Measurements from ENCODE around the gene RANBP1. TPM values are rescaled to one million over a fixed set of nuclear protein-coding genes. Genes with fewer than 3 reads are reported as not detected.

Gene RANBP1
- total and polyA plus RNA-seq, 9 of the 15 experiments (the other 6 are each of a cell fraction or from before 2014, with no cell fraction given): 162 to 2,891 (median 1,289) TPM

DNA sequence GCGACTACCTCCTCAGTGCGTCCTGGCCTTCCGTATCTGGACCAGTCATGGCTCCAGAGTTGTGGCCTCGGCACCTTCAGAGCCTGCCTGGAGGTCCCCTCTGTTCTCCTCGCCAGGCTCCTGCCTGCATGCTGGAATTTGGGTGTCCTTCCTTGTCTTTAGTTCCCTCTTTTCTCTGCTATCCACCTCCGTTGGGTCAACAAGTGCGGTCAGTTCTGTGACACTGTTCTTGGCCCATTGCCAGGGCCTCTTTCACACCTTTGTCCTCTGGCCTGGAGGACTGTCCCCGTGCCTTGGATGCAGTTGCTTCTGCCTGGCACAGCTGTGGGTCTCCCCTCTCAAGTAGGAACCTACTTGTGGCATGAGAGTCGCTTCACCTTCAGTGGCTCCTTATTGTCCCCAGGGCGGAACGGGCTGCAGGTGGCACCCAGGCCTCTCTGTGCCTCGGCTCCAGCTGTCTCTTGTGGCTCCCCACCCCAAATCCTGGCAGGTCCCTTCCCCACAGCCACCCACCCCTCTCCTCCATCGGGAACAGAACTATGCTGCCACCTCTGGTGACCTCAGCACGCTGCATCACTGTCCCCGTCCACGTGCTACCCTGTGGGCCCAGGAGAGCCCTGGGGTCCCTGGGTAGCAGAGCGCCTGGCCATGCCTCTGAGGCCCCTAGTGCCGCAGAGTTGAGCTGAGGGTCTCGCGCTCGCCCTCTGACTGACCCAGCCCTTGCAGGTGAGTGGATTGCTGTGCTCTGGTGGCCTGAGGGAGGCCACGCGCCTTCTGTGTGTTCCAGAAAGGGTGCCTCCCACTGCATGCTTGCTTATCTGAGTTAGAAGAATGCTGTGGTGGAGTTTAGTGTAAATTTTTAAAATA is 31.1 kb upstream of the RANBP1 start (continued):
- TF ChIP-seq, protein P1, sequence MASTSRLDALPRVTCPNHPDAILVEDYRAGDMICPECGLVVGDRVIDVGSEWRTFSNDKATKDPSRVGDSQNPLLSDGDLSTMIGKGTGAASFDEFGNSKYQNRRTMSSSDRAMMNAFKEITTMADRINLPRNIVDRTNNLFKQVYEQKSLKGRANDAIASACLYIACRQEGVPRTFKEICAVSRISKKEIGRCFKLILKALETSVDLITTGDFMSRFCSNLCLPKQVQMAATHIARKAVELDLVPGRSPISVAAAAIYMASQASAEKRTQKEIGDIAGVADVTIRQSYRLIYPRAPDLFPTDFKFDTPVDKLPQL (IDR thresholded peaks at IDR 0.05; ENCODE audit: extremely low read depth, insufficient read length): no peak
- TF ChIP-seq ZNF431 (CRISPR knock-in tag; IDR thresholded peaks at IDR 0.05) (no peak), ZNF589 (CRISPR knock-in tag; IDR thresholded peaks at IDR 0.05; ENCODE audit: low read depth) (no peak), ZNF785 (CRISPR knock-in tag; IDR thresholded peaks at IDR 0.05) (no peak), ZNF311 (CRISPR knock-in tag; IDR thresholded peaks at IDR 0.05) (no peak), ZNF134 (CRISPR knock-in tag; conservative IDR thresholded peaks at IDR 0.05) (no peak), U2AF1 (optimal IDR thresholded peaks at IDR 0.05; ENCODE audit: low read depth, low read length) (no peak), FOXP1 (CRISPR knock-in tag; IDR thresholded peaks at IDR 0.05) (no peak), POLR2B (IDR thresholded peaks at IDR 0.05; ENCODE audit: low read depth, partially characterized antibody) (no peak), ZNF354B (CRISPR knock-in tag; IDR thresholded peaks at IDR 0.05) (no peak), CBFA2T3 (IDR thresholded peaks at IDR 0.05) (no peak), ID3 (CRISPR knock-in tag; IDR thresholded peaks at IDR 0.05) (no peak), ID3 (tag; IDR thresholded peaks at IDR 0.05) (no peak), HIVEP1 (CRISPR knock-in tag; IDR thresholded peaks at IDR 0.05) (no peak), SMAD4 (CRISPR knock-in tag; conservative IDR thresholded peaks at IDR 0.05) (peak; percentile 74), ETV6 (IDR thresholded peaks at IDR 0.05; ENCODE audit: borderline replicate concordance in 1 of 2, low read depth in 2 of 2, low read length in 1 of 2) (peak in 1 of 2 experiments; percentile 37; a peak in 1 of 4 replicates), ETV6 (CRISPR knock-in tag; IDR thresholded peaks at IDR 0.05; ENCODE audit: borderline replicate concordance) (no peak), MTA1 (IDR thresholded peaks at IDR 0.05; ENCODE audit: borderline replicate concordance) (no peak), ZNF830 (CRISPR knock-in tag; IDR thresholded peaks at IDR 0.05) (0 out of 2 replicates have a peak, but pooled peaks have one; percentile 51), ZNF444 (CRISPR knock-in tag; IDR thresholded peaks at IDR 0.05) (peak; percentile 49; the same call in 1 of the 2 replicates), ARID3B (CRISPR knock-in tag; IDR thresholded peaks at IDR 0.05; ENCODE audit: borderline replicate concordance) (no peak), TCF7 (IDR thresholded peaks at IDR 0.05; ENCODE audit: borderline replicate concordance) (no peak)
- TF ChIP-seq, protein P2, sequence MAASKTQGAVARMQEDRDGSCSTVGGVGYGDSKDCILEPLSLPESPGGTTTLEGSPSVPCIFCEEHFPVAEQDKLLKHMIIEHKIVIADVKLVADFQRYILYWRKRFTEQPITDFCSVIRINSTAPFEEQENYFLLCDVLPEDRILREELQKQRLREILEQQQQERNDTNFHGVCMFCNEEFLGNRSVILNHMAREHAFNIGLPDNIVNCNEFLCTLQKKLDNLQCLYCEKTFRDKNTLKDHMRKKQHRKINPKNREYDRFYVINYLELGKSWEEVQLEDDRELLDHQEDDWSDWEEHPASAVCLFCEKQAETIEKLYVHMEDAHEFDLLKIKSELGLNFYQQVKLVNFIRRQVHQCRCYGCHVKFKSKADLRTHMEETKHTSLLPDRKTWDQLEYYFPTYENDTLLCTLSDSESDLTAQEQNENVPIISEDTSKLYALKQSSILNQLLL (CRISPR knock-in tag; IDR thresholded peaks at IDR 0.05; ENCODE audit: borderline replicate concordance): no peak
- TF ChIP-seq, protein P3, sequence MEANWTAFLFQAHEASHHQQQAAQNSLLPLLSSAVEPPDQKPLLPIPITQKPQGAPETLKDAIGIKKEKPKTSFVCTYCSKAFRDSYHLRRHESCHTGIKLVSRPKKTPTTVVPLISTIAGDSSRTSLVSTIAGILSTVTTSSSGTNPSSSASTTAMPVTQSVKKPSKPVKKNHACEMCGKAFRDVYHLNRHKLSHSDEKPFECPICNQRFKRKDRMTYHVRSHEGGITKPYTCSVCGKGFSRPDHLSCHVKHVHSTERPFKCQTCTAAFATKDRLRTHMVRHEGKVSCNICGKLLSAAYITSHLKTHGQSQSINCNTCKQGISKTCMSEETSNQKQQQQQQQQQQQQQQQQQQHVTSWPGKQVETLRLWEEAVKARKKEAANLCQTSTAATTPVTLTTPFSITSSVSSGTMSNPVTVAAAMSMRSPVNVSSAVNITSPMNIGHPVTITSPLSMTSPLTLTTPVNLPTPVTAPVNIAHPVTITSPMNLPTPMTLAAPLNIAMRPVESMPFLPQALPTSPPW (CRISPR knock-in tag; IDR thresholded peaks at IDR 0.05): no peak

Data from K562 (cell line).